ENCODE measurements around the gene CLIC1.

CLIC1 gene

DNA sequence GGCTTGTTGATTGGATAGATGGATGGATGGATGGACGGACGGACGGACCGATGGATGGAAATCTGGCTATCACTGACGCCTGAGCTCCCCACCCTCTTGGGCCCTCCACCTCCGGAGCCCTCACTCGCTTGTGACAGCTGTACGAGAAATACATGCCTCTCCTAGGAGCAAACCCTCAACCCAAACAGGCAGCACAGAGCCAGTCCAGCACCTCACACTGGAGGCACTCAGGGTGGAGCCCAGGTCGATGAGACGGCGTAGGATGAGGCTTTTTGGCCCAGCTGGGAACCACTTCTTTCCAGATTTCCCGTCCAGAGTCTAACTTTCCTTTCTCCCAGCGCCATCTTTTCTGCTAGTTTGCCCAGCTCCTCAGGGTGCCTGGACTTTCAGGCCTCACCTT lies 52.7 kb downstream of the CLIC1 start:
- Histone ChIP-seq H3K4me1 (ENCODE audit: insufficient read depth, low read length, poor library complexity, severe bottlenecking) (peaks cover 8% of the 10 kb centered on the region), H3K27me3 (ENCODE audit: insufficient read depth, low read length, poor library complexity, severe bottlenecking) (no peaks in the 10 kb centered on the region), H3K9ac (ENCODE audit: low read depth, low read length, poor library complexity, severe bottlenecking) (no peak overlapping the region), H3K9me2 (replicated peaks; ENCODE audit: low read depth, low read length) (no peaks in the 10 kb centered on the region), H2AFZ (ENCODE audit: low read length) (no peak overlapping the region), H3F3A (ENCODE audit: low read depth) (no peaks in the 10 kb centered on the region), H3K4me3 (ENCODE audit: low read length, poor library complexity, severe bottlenecking) (no peak overlapping the region), H3K36me3 (ENCODE audit: insufficient read depth, low read length) (peaks cover 27% of the 10 kb centered on the region; the same call in 1 of the 2 replicates), H4K20me1 (ENCODE audit: insufficient read depth, low read length, poor library complexity, severe bottlenecking) (no peaks in the 10 kb centered on the region), H3K9me3 (ENCODE audit: insufficient read depth, low read depth, low read length) (no peaks in the 10 kb centered on the region), H3K4me2 (ENCODE audit: low read depth, low read length, poor library complexity, severe bottlenecking) (no peak overlapping the region), H3K79me2 (ENCODE audit: insufficient read depth, low read length) (no peaks in the 10 kb centered on the region)
- TF ChIP-seq CTCF (conservative IDR thresholded peaks at IDR 0.05; ENCODE audit: low read length) (no peak), EZH2phosphoT487 (IDR thresholded peaks at IDR 0.05; ENCODE audit: borderline replicate concordance) (no peak)

DNA sequence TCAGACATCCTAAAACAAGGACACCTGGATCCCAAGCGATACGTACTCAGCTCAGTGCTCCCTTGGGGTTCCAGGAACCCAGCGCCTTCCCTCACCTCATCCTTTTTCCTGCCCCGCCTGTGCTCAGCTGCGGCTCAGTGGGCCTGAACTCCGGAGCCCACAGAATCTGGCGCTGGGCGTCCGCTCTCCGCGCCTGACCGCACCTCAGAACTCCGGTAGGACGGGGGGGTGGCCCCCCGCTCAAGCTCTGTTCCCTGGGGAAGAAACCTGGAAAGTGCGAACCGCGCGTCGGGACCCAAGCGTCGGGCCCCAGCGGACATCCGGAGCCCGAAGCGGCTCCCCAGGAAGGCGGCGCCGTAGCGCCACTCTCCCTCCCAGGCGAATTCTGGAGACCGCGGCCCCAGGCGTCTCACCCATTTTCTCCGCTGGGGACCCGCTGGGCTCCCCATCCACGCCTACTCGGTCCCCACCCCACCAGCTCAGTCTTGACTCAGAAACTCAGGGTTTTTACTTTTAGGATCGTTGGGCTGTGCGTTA lies 55.1 kb downstream of the CLIC1 start:
- Histone ChIP-seq H2AFZ (ENCODE audit: low read length) (no peak overlapping the region), H3K9me2 (replicated peaks; ENCODE audit: low read depth, low read length) (no peaks in the 10 kb centered on the region), H3K9ac (ENCODE audit: low read depth, low read length, poor library complexity, severe bottlenecking) (no peak overlapping the region), H3K4me3 (ENCODE audit: low read length, poor library complexity, severe bottlenecking) (no peak overlapping the region), H3K9me3 (ENCODE audit: insufficient read depth, low read depth, low read length) (no peaks in the 10 kb centered on the region), H3F3A (ENCODE audit: low read depth) (no peaks in the 10 kb centered on the region), H3K4me1 (ENCODE audit: insufficient read depth, low read length, poor library complexity, severe bottlenecking) (peaks cover 8% of the 10 kb centered on the region), H3K36me3 (ENCODE audit: insufficient read depth, low read length) (peaks cover 3% of the 10 kb centered on the region; the same call in 1 of the 2 replicates), H3K4me2 (ENCODE audit: low read depth, low read length, poor library complexity, severe bottlenecking) (no peak overlapping the region), H4K20me1 (ENCODE audit: insufficient read depth, low read length, poor library complexity, severe bottlenecking) (no peaks in the 10 kb centered on the region), H3K27me3 (ENCODE audit: insufficient read depth, low read length, poor library complexity, severe bottlenecking) (no peaks in the 10 kb centered on the region), H3K79me2 (ENCODE audit: insufficient read depth, low read length) (no peaks in the 10 kb centered on the region)
- TF ChIP-seq CTCF (conservative IDR thresholded peaks at IDR 0.05; ENCODE audit: low read length) (no peak), EZH2phosphoT487 (IDR thresholded peaks at IDR 0.05; ENCODE audit: borderline replicate concordance) (no peak)

All from Loucy (cell line).